ENCODE results near the gene KCNK7.

Gene KCNK7

GRCh38 chr11:65595543-65596281 lies at the start of gene KCNK7:
TSS of gene KCNK7 (minus strand) at chr11:65595800. CDS start at chr11:65595772, 28 bp downstream.
- no peak for DNase-seq (ENCODE audit: low read depth)
- no peak for TF ChIP-seq CTCF (IDR thresholded peaks at IDR 0.05; ENCODE audit: control insufficient read depth, insufficient read depth, low read depth, low read length, missing control alignments)
- H3K4me3 ChIP-seq (ENCODE audit: control insufficient read depth, low read depth, low read length): no peak within 1 kb of the TSS

DNA sequence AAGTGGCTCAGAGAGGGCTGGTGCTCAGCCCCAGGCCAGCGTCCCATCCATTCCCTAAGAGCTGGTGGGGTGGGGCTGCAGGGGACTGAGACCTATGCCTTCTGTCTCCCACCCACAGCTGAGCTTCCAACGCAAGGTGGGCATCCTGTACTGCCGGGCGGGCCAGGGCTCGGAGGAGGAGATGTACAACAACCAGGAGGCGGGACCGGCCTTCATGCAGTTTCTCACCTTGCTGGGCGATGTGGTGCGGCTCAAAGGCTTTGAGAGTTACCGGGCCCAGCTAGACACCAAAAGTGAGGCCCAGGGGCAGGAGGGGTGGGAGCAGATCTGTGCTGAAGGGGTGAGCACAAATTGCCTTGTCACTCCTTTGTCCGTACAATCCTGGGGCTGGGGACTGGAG lies 49.2 kb upstream of the KCNK7 start:
- no peak for DNase-seq (ENCODE audit: low read depth)
- no peak for TF ChIP-seq CTCF (IDR thresholded peaks at IDR 0.05; ENCODE audit: control insufficient read depth, insufficient read depth, low read depth, low read length, missing control alignments)

GRCh38 chr11:65643971-65644370 lies 48.4 kb upstream of the KCNK7 start:
- DNase-seq (ENCODE audit: low read depth): no peak
- no peak overlapping the region for H3K4me3 ChIP-seq (ENCODE audit: control insufficient read depth, low read depth, low read length)
- TF ChIP-seq CTCF (IDR thresholded peaks at IDR 0.05; ENCODE audit: control insufficient read depth, insufficient read depth, low read depth, low read length, missing control alignments): no peak

More for the DNA sequence above, 49.2 kb upstream of the KCNK7 start:
- no peak overlapping the region for H3K4me3 ChIP-seq (ENCODE audit: control insufficient read depth, low read depth, low read length)

GRCh38 chr11:65642014-65642671 lies 46.5 kb upstream of the KCNK7 start:
- no peak for DNase-seq (ENCODE audit: low read depth)
- TF ChIP-seq CTCF (IDR thresholded peaks at IDR 0.05; ENCODE audit: control insufficient read depth, insufficient read depth, low read depth, low read length, missing control alignments): no peak
- H3K4me3 ChIP-seq (ENCODE audit: control insufficient read depth, low read depth, low read length): no peak overlapping the region

DNA sequence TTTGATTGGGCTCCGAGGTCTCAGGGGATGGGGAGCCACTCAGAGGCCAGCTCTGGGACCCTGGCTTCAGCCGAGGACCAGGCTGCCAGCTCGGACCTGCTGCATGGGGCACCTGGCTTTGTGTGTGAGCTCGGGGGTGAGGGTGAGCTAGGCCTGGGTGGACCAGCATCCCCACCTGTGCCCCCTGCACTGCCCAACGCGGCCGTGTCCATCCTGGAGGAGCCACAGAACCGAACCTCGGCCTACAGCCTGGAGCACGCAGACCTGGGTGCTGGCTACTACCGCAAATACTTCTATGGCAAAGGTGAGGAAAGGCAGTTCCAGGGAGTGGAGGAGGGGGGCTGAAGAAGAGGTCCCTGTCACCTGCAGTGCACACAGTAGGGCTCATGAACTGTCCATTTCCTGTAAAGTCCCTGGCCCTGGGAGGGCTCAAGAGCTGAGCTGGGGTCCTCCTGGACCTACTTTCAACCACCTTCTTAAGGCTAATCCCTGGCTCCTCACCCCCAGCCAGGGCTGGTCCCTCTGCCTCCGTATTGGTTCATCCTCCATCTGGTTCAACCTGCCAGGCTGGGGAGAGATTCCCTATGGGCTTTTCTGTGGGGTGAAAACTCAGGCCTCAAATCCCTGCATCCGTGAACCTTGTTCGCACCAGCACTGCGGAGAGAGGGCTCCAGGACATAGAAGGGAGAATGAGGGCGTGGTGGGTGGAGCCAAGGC lies 45.9 kb upstream of the KCNK7 start:
- no peak overlapping the region for H3K4me3 ChIP-seq (ENCODE audit: control insufficient read depth, low read depth, low read length)
- TF ChIP-seq CTCF (IDR thresholded peaks at IDR 0.05; ENCODE audit: control insufficient read depth, insufficient read depth, low read depth, low read length, missing control alignments): no peak
- DNase-seq (ENCODE audit: low read depth): no peak

DNA sequence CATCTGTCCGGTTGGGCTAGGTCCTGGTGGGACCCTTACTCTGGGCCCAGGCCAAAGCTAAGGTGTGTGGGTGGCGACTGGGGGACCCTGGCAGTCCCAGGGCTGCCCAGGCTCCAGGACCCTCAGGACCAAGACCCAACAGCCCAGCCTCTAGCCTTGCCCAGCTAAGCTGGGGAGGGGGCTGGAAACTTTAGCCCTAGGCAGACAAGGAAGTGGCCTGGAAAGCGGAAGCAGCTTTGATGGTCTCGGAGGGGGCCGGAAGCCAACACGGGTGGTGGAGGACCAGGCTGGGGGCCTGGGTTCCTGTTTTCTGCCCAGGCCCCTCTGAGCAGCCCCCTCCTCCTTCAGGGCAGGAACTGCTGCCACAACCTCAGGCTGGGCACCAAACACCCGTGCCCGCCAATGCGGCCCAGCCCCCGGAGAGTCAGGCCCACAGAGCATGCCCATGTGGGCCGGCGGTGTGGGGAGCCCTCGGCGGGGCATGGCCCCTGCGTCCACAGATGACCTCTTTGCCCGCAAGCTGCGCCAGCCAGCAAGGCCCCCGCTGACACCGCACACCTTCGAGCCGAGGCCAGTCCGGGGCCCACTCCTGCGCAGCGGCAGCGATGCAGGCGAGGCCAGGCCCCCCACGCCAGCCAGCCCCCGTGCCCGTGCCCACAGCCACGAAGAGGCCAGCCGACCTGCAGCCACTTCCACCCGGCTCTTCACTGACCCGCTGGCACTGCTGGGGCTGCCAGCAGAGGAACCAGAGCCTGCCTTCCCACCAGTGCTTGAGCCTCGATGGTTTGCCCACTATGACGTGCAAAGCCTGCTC lies 45.1 kb upstream of the KCNK7 start:
- no peak for DNase-seq (ENCODE audit: low read depth)
- no peak overlapping the region for H3K4me3 ChIP-seq (ENCODE audit: control insufficient read depth, low read depth, low read length)
- TF ChIP-seq CTCF (IDR thresholded peaks at IDR 0.05; ENCODE audit: control insufficient read depth, insufficient read depth, low read depth, low read length, missing control alignments): no peak

All from AG09309 (cell line).